Testis (tissue), 3 donors: Measurements from ENCODE around the gene CDK15. TPM values are rescaled to one million over a fixed set of nuclear protein-coding genes. Genes with fewer than 3 reads are reported as not detected.

Experiments used
- DNase-seq: peaks from one replicate; pipeline ENCODE4 v3.0.0-alpha.2; 2019
- H3K27ac ChIP-seq, 2 donors: fragments of 200-600 bp; sonication (generic); one replicate each; pipeline ENCODE4 v1.5.1; 2019
- H3K27me3 ChIP-seq: fragments of 200-600 bp; sonication (generic); one replicate; pipeline ENCODE4 v1.5.1; 2019
- H3K36me3 ChIP-seq: fragments of 200-600 bp; sonication (generic); one replicate; pipeline ENCODE4 v1.5.1; 2017; ENCODE audit warnings: low read depth; ENCODE audit errors: missing control alignments
- H3K4me1 ChIP-seq: fragments of 200-600 bp; sonication (generic); one replicate; pipeline ENCODE4 v1.5.1; 2019
- H3K4me3 ChIP-seq, 2 donors: fragments of 200-600 bp; sonication (generic); one replicate each; pipeline ENCODE4 v1.5.1; 2017 to 2019
- H3K9me3 ChIP-seq: fragments of 200-600 bp; sonication (generic); one replicate; pipeline ENCODE4 v1.5.1; 2017
- POLR2A ChIP-seq: fragments of 450-650 bp; IDR thresholded peaks from one replicate; pipeline ENCODE4 v1.6.1; 2017; ENCODE audit warnings: antibody characterized with exemption, mild to moderate bottlenecking, moderate library complexity
- WGBS, 2 donors: methylation state at CpG; one replicate each; pipeline ENCODE4 v1.1.5; 2018; 5-methylcytosine and 5-hydroxymethylcytosine counted together
- intact Hi-C: fragments of 100-400 bp; cut with DNase I; formaldehyde crosslinking; loops from one replicate; pipeline ENCODE4 v1.15.1; 2023; ENCODE audit warnings: low total_unique reads
- polyA plus RNA-seq: library from polyadenylated mRNA; stranded (reverse); fragments of 350-450 nt; fragmentation: Illumina TruSeq; extraction: RNeasy Lipid Tissue Mini Kit (QIAGEN cat#74804); gene quantifications from one replicate; pipeline ENCODE4 v1.2.3, GENCODE V29; 2014; ENCODE audit warnings: low read depth, low replicate concordance; ENCODE audit not compliant: insufficient read depth
- total RNA-seq, 2 donors: library from RNA; depleted of rRNA; stranded (reverse); fragments of >200 nt; gene quantifications; one replicate each; pipeline ENCODE4 v1.2.3, GENCODE V29; 2016
- TF ChIP-seq, protein P1 (sequence below), 3 experiments: fragments of 450-650 bp in 2 of 3; fragments of 200-600 bp in 1 of 3; sonication (generic) in 1 of 3; IDR thresholded peaks; one replicate each; pipeline ENCODE4 v1.5.1; 2016 to 2019; ENCODE audit warnings: antibody characterized with exemption in 3 of 3, mild to moderate bottlenecking in 2 of 3, moderate library complexity in 1 of 3

The CDK15 gene
- total and polyA plus RNA-seq, 3 donors from 2014 or later: 1.8 to 6.3 (median 5.6) TPM

DNA sequence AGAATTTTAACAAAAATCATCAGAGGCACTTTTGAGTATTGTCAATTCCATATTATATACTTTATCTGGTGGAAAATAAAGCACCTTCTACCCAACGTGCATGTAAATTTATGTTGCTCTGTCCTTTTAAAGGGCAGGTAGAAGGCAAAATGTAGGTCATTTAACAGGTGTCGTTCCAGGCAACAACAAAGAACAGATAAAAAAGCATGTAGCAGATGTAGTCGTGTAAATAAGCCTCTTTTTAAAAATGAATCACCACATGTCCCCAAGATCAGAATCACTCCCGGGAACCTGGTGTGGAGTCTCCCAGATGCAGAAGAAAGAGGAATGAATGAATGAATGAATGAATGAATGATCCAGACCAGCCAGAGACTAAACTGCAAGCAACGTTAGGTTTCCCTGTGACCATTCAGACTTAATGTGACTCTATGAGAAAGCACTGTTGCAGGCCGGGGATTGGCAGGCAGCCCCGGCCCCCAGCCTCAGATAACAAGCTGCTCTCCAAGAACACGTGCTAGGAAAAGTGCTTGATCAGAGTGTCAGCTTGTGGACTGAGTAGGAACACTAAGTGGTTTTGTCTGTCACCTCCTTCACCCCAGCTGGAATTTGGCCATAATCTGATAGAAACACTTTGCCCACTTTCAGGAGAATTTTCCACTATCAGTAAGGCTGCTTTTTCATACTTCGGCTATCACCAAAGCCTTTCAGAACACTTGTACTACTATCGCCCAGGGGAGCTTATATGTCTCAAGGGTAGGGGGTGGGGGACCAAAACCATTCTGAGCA lies 100.6 kb downstream of the CDK15 start:
- Histone ChIP-seq H3K4me3 (no peak overlapping the region), H3K27ac (no peak overlapping the region), H3K36me3 (no peaks in the 10 kb centered on the region), H3K9me3 (no peaks in the 10 kb centered on the region), H3K4me1 (peaks cover 3% of the 10 kb centered on the region), H3K27me3 (no peaks in the 10 kb centered on the region)
- 43 to 46% methylated on average over 10 of the region's 10 CpGs for WGBS, 2 donors
- no peak for TF ChIP-seq POLR2A
- TF ChIP-seq, protein P1, sequence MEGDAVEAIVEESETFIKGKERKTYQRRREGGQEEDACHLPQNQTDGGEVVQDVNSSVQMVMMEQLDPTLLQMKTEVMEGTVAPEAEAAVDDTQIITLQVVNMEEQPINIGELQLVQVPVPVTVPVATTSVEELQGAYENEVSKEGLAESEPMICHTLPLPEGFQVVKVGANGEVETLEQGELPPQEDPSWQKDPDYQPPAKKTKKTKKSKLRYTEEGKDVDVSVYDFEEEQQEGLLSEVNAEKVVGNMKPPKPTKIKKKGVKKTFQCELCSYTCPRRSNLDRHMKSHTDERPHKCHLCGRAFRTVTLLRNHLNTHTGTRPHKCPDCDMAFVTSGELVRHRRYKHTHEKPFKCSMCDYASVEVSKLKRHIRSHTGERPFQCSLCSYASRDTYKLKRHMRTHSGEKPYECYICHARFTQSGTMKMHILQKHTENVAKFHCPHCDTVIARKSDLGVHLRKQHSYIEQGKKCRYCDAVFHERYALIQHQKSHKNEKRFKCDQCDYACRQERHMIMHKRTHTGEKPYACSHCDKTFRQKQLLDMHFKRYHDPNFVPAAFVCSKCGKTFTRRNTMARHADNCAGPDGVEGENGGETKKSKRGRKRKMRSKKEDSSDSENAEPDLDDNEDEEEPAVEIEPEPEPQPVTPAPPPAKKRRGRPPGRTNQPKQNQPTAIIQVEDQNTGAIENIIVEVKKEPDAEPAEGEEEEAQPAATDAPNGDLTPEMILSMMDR (IDR thresholded peaks at IDR 0.05): no peak
- DNase-seq: no peak
- intact Hi-C loops: no loop called here

DNA sequence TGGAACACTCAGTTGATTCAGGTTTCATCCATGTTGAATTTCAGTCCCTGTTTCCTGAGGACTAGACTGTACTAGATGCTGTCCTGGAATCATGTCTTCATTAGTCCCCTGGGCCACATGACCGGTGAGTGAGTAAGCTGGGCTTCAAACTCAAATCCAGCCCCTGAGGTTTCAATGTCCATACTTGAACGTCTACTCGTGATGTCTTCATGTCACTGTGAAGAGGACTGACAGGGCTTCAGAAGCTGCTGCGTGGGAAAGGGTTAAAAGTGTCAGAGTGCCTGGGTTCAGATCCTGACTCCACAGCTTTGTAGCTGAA lies 101.2 kb downstream of the CDK15 start:
- DNase-seq: no peak
- TF ChIP-seq POLR2A: no peak
- TF ChIP-seq, protein P1 (IDR thresholded peaks at IDR 0.05): no peak
- no peak overlapping the region for H3K4me3 ChIP-seq
- H3K27ac ChIP-seq: no peak overlapping the region
- no peaks in the 10 kb centered on the region for H3K36me3 ChIP-seq
- peaks cover 3% of the 10 kb centered on the region for H3K4me1 ChIP-seq
- H3K27me3 ChIP-seq: no peaks in the 10 kb centered on the region
- 81 to 83% methylated on average over 2 to 4 of the region's 4 CpGs for WGBS, 2 donors
- intact Hi-C loops: no loop called here
- no peaks in the 10 kb centered on the region for H3K9me3 ChIP-seq

DNA sequence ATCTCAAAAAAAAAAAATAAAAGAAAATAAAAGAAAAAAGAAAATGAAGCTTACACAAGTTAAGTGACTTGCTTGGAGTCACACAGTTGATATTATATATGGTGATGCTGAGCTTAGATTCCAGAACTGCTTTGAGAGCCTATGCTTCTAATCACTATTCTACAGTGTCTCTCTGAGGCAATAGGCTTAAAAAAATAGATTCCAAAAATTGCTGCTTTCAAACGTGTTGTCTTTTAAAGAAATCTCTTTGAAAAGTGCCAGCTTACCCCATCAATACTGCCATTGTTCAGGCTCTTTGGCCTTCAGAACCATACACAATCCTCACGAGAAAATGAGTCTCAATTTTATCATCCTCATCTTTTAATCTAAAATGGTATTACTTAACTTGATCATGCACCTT lies 102.6 kb downstream of the CDK15 start:
- H3K4me1 ChIP-seq: peaks cover 3% of the 10 kb centered on the region
- no peaks in the 10 kb centered on the region for H3K9me3 ChIP-seq
- H3K36me3 ChIP-seq: no peaks in the 10 kb centered on the region
- 68 to 69% methylated on average over 2 of the region's 2 CpGs for WGBS, 2 donors
- H3K4me3 ChIP-seq: no peak overlapping the region
- intact Hi-C loops: no loop called here
- TF ChIP-seq, protein P1 (IDR thresholded peaks at IDR 0.05): no peak
- TF ChIP-seq POLR2A: no peak
- no peak overlapping the region for H3K27ac ChIP-seq
- no peaks in the 10 kb centered on the region for H3K27me3 ChIP-seq
- DNase-seq: no peak

DNA sequence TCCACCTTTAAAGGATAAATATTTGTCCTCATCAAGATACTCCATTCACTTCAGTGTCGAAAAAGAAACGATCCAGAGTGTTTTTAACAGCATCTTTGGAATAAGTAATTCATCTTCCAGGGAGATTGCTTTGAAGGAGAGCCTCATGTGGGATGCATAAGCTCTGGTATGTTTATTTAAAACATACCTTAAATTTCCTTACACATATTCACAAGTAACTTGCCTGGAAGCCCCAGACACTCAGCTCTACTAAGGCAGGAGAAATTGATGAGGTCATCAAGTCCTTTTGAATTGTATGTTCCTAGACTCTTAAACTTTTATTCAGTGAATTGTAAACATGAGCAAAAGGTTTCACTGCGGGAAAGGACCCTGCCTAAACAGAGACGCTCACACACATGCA lies 103.0 kb downstream of the CDK15 start:
- peaks cover 3% of the 10 kb centered on the region for H3K4me1 ChIP-seq
- H3K4me3 ChIP-seq: no peak overlapping the region
- intact Hi-C loops: no loop called here
- H3K27me3 ChIP-seq: no peaks in the 10 kb centered on the region
- DNase-seq: no peak
- TF ChIP-seq, protein P1 (IDR thresholded peaks at IDR 0.05): no peak
- TF ChIP-seq POLR2A: no peak
- WGBS, 2 donors: 70 to 80% methylated on average over 4 of the region's 4 CpGs
- no peaks in the 10 kb centered on the region for H3K9me3 ChIP-seq
- H3K27ac ChIP-seq: no peak overlapping the region
- no peaks in the 10 kb centered on the region for H3K36me3 ChIP-seq

DNA sequence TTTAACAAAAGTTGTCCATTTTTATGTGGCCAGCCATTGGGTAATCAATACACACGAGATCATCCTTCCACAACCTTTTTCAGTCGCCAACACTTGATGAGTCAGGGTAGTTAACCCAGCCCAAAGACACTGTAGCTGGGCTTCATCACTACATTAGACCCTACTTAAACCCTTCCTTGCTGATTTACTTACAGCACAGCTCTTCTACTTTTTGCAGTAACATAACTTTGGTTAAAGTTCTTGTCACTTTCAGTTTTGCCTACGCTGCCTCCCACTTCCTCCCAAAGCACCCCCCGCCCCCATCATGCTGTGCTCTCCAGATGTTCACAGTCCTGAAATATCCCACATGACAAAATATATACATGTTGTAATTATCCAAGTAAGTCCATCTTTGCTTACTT lies 103.6 kb downstream of the CDK15 start:
- intact Hi-C loops: no loop called here
- DNase-seq: no peak
- no peak for TF ChIP-seq POLR2A
- TF ChIP-seq, protein P1 (IDR thresholded peaks at IDR 0.05): no peak
- 55 to 70% methylated on average over 4 of the region's 4 CpGs for WGBS, 2 donors
- Histone ChIP-seq H3K27me3 (no peaks in the 10 kb centered on the region), H3K27ac (no peak overlapping the region), H3K4me1 (peaks cover 3% of the 10 kb centered on the region), H3K36me3 (no peaks in the 10 kb centered on the region), H3K4me3 (no peak overlapping the region), H3K9me3 (no peaks in the 10 kb centered on the region)
